Measurements from ENCODE around the gene STIMATE. TPM values are rescaled to one million over a fixed set of nuclear protein-coding genes. Genes with fewer than 3 reads are reported as not detected.

The STIMATE gene
- total and polyA plus RNA-seq, 4 donors = 14.0 to 24.4 (median 20.9) TPM

DNA sequence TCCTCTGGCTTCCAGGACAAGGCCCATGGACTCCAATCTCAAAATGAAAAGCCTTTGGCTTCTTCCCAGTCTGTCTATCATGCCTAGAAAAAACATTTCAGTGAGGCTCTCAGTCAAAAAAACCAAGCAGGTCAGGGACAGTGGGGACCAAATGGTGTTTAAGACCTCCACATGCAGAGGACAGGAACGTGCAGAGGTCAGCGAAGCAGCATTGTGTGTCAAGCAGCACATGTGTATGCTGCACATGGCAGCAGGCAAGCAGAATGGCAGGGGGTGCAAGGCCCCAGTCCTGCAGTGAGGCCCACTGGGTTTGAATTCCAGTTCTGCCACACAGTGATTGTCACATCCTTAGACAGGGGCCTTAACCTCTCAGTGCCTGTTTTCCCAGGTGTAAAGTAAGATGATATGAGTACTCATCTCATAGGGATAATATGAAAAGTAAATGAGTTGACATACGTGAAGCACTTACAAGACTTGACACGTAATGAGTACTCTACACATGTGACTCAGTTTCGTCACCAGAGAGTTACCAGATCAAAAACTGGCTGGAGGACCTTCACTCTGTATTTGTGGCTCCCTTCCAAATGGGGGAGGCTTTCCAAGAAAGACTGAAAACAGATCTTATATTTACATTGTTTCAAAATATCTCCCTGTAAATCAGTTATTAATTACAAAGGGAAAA is 11.2 kb downstream of the STIMATE start:
- TF ChIP-seq, protein P1, sequence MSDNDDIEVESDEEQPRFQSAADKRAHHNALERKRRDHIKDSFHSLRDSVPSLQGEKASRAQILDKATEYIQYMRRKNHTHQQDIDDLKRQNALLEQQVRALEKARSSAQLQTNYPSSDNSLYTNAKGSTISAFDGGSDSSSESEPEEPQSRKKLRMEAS (IDR thresholded peaks at IDR 0.05) = no peak
- no peak for TF ChIP-seq NR2F2 (IDR thresholded peaks at IDR 0.05)
- no peak for TF ChIP-seq TAF1 (conservative IDR thresholded peaks at IDR 0.05)
- TF ChIP-seq FOXA2 (IDR thresholded peaks at IDR 0.05) = no peak
- TF ChIP-seq, protein P2, sequence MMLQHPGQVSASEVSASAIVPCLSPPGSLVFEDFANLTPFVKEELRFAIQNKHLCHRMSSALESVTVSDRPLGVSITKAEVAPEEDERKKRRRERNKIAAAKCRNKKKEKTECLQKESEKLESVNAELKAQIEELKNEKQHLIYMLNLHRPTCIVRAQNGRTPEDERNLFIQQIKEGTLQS (IDR thresholded peaks at IDR 0.05) = no peak
- no peak for TF ChIP-seq FOXA1 (IDR thresholded peaks at IDR 0.05)
- no peak for TF ChIP-seq SP1 (IDR thresholded peaks at IDR 0.05)
- TF ChIP-seq RXRA (IDR thresholded peaks at IDR 0.05) = no peak
- no peak for TF ChIP-seq EGR1 (IDR thresholded peaks at IDR 0.05; ENCODE audit: low read depth in 2 of 2)
- TF ChIP-seq GABPA (IDR thresholded peaks at IDR 0.05 in 1 of 2, conservative IDR thresholded peaks at IDR 0.05 in 1 of 2) = no peak
- no peak for TF ChIP-seq HNF4G (IDR thresholded peaks at IDR 0.05)
- Histone ChIP-seq H3K4me1 (ENCODE audit: control insufficient read depth in 4 of 4, insufficient read depth in 4 of 4, low read length in 3 of 4) (peaks cover 4 to 26% (median 18%) of the 10 kb centered on the region in 4 donors), H3K9me3 (ENCODE audit: control insufficient read depth in 4 of 4, low read length in 3 of 4) (no peaks in the 10 kb centered on the region), H3K27ac (ENCODE audit: low read depth in 1 of 2, low read length in 2 of 2) (no peak overlapping the region), H3K4me3 (ENCODE audit: low read depth in 1 of 3, low read length in 3 of 3) (no peak overlapping the region), H3K9ac (ENCODE audit: low read depth in 1 of 2, low read length in 2 of 2) (no peak overlapping the region), H3K36me3 (ENCODE audit: control insufficient read depth in 4 of 4, insufficient read depth in 3 of 4, low read depth in 1 of 4, low read length in 3 of 4) (peaks cover 0 to 5% (median 0%) of the 10 kb centered on the region in 4 donors), H3K27me3 (ENCODE audit: control insufficient read depth in 4 of 4, insufficient read depth in 4 of 4, low read length in 3 of 4) (no peaks in the 10 kb centered on the region)
- 68% methylated on average over 5 of the region's 5 CpGs for WGBS
- no peak for DNase-seq (ENCODE audit: low spot score)

DNA sequence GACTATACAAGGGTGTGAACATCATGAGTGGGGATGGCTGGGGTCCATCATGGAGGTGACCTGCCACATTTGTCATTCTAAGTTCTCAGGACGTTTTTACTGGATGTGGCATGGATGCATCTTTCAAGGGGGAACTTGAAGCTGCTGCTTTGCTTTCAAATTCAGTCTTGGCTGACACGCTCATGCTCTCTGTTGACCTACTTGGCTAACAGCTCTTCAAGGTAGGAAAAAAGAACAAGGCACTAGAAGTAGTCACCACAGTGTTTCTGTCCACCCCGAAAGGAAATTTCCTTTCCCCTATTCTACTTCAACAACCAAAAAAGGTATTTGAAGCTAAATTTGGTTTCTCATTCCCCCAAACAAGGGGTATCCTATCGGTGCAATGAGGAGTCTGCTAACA is 15.0 kb downstream of the STIMATE start:
- peaks cover 0 to 3% (median 1%) of the 10 kb centered on the region in 4 donors for H3K36me3 ChIP-seq (ENCODE audit: control insufficient read depth in 4 of 4, insufficient read depth in 3 of 4, low read depth in 1 of 4, low read length in 3 of 4)
- no peaks in the 10 kb centered on the region for H3K27me3 ChIP-seq (ENCODE audit: control insufficient read depth in 4 of 4, insufficient read depth in 4 of 4, low read length in 3 of 4)
- no peaks in the 10 kb centered on the region for H3K9me3 ChIP-seq (ENCODE audit: control insufficient read depth in 4 of 4, low read length in 3 of 4)
- H3K4me3 ChIP-seq (ENCODE audit: low read depth in 1 of 3, low read length in 3 of 3) = no peak overlapping the region
- no peak overlapping the region for H3K9ac ChIP-seq (ENCODE audit: low read depth in 1 of 2, low read length in 2 of 2)
- 91% methylated on average over 4 of the region's 4 CpGs for WGBS
- peaks cover 2 to 21% (median 12%) of the 10 kb centered on the region in 4 donors for H3K4me1 ChIP-seq (ENCODE audit: control insufficient read depth in 4 of 4, insufficient read depth in 4 of 4, low read length in 3 of 4)
- DNase-seq (ENCODE audit: low spot score) = no peak
- TF ChIP-seq, protein P2 (IDR thresholded peaks at IDR 0.05) = no peak
- TF ChIP-seq, protein P3, sequence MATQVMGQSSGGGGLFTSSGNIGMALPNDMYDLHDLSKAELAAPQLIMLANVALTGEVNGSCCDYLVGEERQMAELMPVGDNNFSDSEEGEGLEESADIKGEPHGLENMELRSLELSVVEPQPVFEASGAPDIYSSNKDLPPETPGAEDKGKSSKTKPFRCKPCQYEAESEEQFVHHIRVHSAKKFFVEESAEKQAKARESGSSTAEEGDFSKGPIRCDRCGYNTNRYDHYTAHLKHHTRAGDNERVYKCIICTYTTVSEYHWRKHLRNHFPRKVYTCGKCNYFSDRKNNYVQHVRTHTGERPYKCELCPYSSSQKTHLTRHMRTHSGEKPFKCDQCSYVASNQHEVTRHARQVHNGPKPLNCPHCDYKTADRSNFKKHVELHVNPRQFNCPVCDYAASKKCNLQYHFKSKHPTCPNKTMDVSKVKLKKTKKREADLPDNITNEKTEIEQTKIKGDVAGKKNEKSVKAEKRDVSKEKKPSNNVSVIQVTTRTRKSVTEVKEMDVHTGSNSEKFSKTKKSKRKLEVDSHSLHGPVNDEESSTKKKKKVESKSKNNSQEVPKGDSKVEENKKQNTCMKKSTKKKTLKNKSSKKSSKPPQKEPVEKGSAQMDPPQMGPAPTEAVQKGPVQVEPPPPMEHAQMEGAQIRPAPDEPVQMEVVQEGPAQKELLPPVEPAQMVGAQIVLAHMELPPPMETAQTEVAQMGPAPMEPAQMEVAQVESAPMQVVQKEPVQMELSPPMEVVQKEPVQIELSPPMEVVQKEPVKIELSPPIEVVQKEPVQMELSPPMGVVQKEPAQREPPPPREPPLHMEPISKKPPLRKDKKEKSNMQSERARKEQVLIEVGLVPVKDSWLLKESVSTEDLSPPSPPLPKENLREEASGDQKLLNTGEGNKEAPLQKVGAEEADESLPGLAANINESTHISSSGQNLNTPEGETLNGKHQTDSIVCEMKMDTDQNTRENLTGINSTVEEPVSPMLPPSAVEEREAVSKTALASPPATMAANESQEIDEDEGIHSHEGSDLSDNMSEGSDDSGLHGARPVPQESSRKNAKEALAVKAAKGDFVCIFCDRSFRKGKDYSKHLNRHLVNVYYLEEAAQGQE (IDR thresholded peaks at IDR 0.05) = no peak
- TF ChIP-seq GABPA (IDR thresholded peaks at IDR 0.05 in 1 of 2, conservative IDR thresholded peaks at IDR 0.05 in 1 of 2) (no peak), TAF1 (conservative IDR thresholded peaks at IDR 0.05) (no peak), YY1 (IDR thresholded peaks at IDR 0.05) (no peak), HNF4G (IDR thresholded peaks at IDR 0.05) (no peak), NR2F2 (IDR thresholded peaks at IDR 0.05) (no peak)
- TF ChIP-seq, protein P4, sequence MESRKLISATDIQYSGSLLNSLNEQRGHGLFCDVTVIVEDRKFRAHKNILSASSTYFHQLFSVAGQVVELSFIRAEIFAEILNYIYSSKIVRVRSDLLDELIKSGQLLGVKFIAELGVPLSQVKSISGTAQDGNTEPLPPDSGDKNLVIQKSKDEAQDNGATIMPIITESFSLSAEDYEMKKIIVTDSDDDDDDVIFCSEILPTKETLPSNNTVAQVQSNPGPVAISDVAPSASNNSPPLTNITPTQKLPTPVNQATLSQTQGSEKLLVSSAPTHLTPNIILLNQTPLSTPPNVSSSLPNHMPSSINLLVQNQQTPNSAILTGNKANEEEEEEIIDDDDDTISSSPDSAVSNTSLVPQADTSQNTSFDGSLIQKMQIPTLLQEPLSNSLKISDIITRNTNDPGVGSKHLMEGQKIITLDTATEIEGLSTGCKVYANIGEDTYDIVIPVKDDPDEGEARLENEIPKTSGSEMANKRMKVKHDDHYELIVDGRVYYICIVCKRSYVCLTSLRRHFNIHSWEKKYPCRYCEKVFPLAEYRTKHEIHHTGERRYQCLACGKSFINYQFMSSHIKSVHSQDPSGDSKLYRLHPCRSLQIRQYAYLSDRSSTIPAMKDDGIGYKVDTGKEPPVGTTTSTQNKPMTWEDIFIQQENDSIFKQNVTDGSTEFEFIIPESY (IDR thresholded peaks at IDR 0.05) = no peak
- TF ChIP-seq, protein P5, sequence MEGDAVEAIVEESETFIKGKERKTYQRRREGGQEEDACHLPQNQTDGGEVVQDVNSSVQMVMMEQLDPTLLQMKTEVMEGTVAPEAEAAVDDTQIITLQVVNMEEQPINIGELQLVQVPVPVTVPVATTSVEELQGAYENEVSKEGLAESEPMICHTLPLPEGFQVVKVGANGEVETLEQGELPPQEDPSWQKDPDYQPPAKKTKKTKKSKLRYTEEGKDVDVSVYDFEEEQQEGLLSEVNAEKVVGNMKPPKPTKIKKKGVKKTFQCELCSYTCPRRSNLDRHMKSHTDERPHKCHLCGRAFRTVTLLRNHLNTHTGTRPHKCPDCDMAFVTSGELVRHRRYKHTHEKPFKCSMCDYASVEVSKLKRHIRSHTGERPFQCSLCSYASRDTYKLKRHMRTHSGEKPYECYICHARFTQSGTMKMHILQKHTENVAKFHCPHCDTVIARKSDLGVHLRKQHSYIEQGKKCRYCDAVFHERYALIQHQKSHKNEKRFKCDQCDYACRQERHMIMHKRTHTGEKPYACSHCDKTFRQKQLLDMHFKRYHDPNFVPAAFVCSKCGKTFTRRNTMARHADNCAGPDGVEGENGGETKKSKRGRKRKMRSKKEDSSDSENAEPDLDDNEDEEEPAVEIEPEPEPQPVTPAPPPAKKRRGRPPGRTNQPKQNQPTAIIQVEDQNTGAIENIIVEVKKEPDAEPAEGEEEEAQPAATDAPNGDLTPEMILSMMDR (IDR thresholded peaks at IDR 0.05; ENCODE audit: low read depth, low read length, missing input control) = no peak
- H3K27ac ChIP-seq (ENCODE audit: low read depth in 1 of 2, low read length in 2 of 2) = no peak overlapping the region
